Parathyroid adenoma (tissue), 2 donors: Measurements from ENCODE around the gene FLRT1.

Experiments
- H2AFZ ChIP-seq: fragments of 300-600 bp; sonication (generic); one replicate; pipeline ENCODE4 v1.7.0; 2017; ENCODE audit warnings: antibody characterized with exemption, mild to moderate bottlenecking
- H3K27ac ChIP-seq: fragments of 300-600 bp; sonication (generic); one replicate; pipeline ENCODE4 v1.7.0; 2017
- H3K27me3 ChIP-seq: fragments of 300-600 bp; sonication (generic); one replicate; pipeline ENCODE4 v1.7.0; 2017; ENCODE audit warnings: low read length; ENCODE audit not compliant: control insufficient read depth, insufficient read depth
- H3K36me3 ChIP-seq: fragments of 300-600 bp; sonication (generic); one replicate; pipeline ENCODE4 v1.7.0; 2017; ENCODE audit warnings: low read length; ENCODE audit not compliant: control insufficient read depth, insufficient read depth
- H3K4me1 ChIP-seq: fragments of 300-600 bp; sonication (generic); one replicate; pipeline ENCODE4 v1.7.0; 2017; ENCODE audit warnings: control low read depth
- H3K4me2 ChIP-seq: fragments of 300-600 bp; sonication (generic); one replicate; pipeline ENCODE4 v1.7.0; 2017; ENCODE audit warnings: low read length
- H3K4me3 ChIP-seq: fragments of 300-600 bp; sonication (generic); one replicate; pipeline ENCODE4 v1.7.0; 2017; ENCODE audit warnings: low read depth, low read length
- H3K79me2 ChIP-seq: fragments of 300-600 bp; sonication (generic); one replicate; pipeline ENCODE4 v1.7.0; 2017; ENCODE audit warnings: control low read depth
- H3K9ac ChIP-seq: fragments of 300-600 bp; sonication (generic); one replicate; pipeline ENCODE4 v1.7.0; 2017; ENCODE audit warnings: mild to moderate bottlenecking
- H3K9me3 ChIP-seq: fragments of 300-600 bp; sonication (generic); one replicate; pipeline ENCODE4 v1.7.0; 2017; ENCODE audit warnings: low read length; ENCODE audit not compliant: control insufficient read depth
- TF ChIP-seq, protein P1 (sequence below): fragments of 300-600 bp; sonication (generic); IDR thresholded peaks from one replicate; pipeline ENCODE4 v1.7.0; 2017; ENCODE audit warnings: antibody characterized with exemption, mild to moderate bottlenecking
- donor health status: primary hyperparathyroidism.

Gene FLRT1

DNA sequence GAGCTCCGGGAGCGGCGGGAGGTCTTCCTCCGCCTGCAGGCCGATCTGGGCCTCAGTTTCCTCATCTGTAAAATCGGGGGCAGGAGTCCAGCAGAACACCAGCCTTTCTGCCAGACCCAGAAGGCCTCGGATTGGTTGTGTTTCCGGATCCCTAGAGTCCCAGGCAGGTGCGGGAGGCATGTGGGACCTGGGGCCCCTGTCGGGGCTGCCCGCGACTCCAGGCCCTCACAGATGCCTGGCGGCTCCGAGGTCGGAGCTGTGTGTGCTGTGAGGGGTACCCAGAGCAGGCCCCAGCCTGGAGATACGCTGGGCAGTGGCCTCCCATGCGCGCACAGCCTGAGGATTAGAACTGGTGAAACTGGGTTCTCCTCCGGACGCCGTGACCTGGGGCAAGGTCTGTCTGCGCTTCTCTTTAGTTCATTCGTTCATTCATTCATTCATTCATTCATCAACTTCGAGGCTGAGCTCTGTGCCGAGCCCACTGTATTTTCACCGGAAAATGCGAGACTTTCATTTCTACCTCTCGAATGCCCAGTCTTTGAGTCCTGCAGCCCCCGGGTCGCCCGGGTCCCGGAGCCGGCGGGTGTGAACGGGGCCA, 24.6 kb downstream of the FLRT1 start:
- Histone ChIP-seq H3K9ac (no peak overlapping the region), H2AFZ (no peak overlapping the region), H3K27ac (no peak overlapping the region), H3K36me3 (no peaks in the 10 kb centered on the region), H3K4me1 (no peaks in the 10 kb centered on the region), H3K79me2 (no peaks in the 10 kb centered on the region), H3K9me3 (no peaks in the 10 kb centered on the region), H3K27me3 (no peaks in the 10 kb centered on the region), H3K4me3 (no peak overlapping the region), H3K4me2 (no peak overlapping the region)
- TF ChIP-seq, protein P1, sequence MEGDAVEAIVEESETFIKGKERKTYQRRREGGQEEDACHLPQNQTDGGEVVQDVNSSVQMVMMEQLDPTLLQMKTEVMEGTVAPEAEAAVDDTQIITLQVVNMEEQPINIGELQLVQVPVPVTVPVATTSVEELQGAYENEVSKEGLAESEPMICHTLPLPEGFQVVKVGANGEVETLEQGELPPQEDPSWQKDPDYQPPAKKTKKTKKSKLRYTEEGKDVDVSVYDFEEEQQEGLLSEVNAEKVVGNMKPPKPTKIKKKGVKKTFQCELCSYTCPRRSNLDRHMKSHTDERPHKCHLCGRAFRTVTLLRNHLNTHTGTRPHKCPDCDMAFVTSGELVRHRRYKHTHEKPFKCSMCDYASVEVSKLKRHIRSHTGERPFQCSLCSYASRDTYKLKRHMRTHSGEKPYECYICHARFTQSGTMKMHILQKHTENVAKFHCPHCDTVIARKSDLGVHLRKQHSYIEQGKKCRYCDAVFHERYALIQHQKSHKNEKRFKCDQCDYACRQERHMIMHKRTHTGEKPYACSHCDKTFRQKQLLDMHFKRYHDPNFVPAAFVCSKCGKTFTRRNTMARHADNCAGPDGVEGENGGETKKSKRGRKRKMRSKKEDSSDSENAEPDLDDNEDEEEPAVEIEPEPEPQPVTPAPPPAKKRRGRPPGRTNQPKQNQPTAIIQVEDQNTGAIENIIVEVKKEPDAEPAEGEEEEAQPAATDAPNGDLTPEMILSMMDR = no peak

GRCh38 chr11:64060861-64061444, 25.2 kb downstream of the FLRT1 start:
- Histone ChIP-seq H3K27me3 (no peaks in the 10 kb centered on the region), H3K4me1 (no peaks in the 10 kb centered on the region), H3K36me3 (no peaks in the 10 kb centered on the region), H3K4me3 (no peak overlapping the region), H3K4me2 (no peak overlapping the region), H3K27ac (no peak overlapping the region), H2AFZ (no peak overlapping the region), H3K79me2 (no peaks in the 10 kb centered on the region), H3K9ac (no peak overlapping the region), H3K9me3 (no peaks in the 10 kb centered on the region)
- TF ChIP-seq, protein P1 = no peak

GRCh38 chr11:64062185-64063039, 26.7 kb downstream of the FLRT1 start:
- Histone ChIP-seq H3K36me3 (no peaks in the 10 kb centered on the region), H2AFZ (no peak overlapping the region), H3K4me1 (no peaks in the 10 kb centered on the region), H3K9ac (no peak overlapping the region), H3K4me2 (no peak overlapping the region), H3K79me2 (no peaks in the 10 kb centered on the region), H3K9me3 (no peaks in the 10 kb centered on the region), H3K27ac (no peak overlapping the region), H3K4me3 (no peak overlapping the region), H3K27me3 (no peaks in the 10 kb centered on the region)
- TF ChIP-seq, protein P1 = no peak

- H3K4me1 ChIP-seq = no peaks in the 10 kb centered on the region
Observed at GRCh38 chr11:64063777-64064176, 28.0 kb downstream of the FLRT1 start.

More at GRCh38 chr11:64063777-64064176, 28.0 kb downstream of the FLRT1 start:
- Histone ChIP-seq H3K4me2 (no peak overlapping the region), H3K79me2 (no peaks in the 10 kb centered on the region), H3K9me3 (no peaks in the 10 kb centered on the region), H3K9ac (no peak overlapping the region), H2AFZ (no peak overlapping the region), H3K36me3 (no peaks in the 10 kb centered on the region), H3K4me3 (no peak overlapping the region), H3K27me3 (no peaks in the 10 kb centered on the region), H3K27ac (no peak overlapping the region)
- TF ChIP-seq, protein P1 = no peak
